AG10803 (cell line): Measurements from ENCODE around the gene PRPH.
"Not testable (repeated sequence)": the region's sequence is repeated elsewhere in the genome, so short reads cannot be mapped to it uniquely, and the experiment has no call there.

Experiments
- DNase-seq: peaks from one replicate; pipeline ENCODE4 v3.0.0; 2010; ENCODE audit warnings: low read depth
- H3K4me3 ChIP-seq: 2 replicates; pipeline ENCODE4 v1.5.1; 2011; ENCODE audit warnings: mild to moderate bottlenecking, low read length, control low read depth
- TF ChIP-seq, protein P1 (sequence below): conservative IDR thresholded peaks from 2 replicates; pipeline ENCODE4 v1.5.1; 2011; ENCODE audit warnings: mild to moderate bottlenecking, low read length, control low read depth, inconsistent platforms

The PRPH gene

DNA sequence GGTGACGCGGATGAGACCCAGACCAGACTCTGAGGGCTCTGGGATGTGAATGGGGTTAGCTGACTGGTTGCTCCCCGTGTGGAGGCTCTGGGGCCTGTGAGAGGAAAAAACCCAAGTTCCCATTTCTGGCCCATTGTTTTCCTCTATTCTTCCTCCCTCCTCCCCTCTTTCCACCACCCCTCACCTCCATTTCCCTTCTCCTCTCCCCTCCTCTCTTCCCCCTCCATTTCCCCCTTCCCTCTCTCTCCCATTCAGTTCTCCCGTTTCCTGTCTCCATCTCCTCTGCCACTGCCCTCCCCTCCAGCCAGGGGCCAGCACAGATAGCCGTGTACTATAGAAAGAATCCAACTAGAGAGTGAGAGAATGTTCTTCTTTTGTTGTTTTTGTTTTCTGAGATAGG lies 12.6 kb upstream of the PRPH start:
- no peak for DNase-seq
- TF ChIP-seq, protein P1, sequence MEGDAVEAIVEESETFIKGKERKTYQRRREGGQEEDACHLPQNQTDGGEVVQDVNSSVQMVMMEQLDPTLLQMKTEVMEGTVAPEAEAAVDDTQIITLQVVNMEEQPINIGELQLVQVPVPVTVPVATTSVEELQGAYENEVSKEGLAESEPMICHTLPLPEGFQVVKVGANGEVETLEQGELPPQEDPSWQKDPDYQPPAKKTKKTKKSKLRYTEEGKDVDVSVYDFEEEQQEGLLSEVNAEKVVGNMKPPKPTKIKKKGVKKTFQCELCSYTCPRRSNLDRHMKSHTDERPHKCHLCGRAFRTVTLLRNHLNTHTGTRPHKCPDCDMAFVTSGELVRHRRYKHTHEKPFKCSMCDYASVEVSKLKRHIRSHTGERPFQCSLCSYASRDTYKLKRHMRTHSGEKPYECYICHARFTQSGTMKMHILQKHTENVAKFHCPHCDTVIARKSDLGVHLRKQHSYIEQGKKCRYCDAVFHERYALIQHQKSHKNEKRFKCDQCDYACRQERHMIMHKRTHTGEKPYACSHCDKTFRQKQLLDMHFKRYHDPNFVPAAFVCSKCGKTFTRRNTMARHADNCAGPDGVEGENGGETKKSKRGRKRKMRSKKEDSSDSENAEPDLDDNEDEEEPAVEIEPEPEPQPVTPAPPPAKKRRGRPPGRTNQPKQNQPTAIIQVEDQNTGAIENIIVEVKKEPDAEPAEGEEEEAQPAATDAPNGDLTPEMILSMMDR, result no peak
- no peak overlapping the region for H3K4me3 ChIP-seq

DNA sequence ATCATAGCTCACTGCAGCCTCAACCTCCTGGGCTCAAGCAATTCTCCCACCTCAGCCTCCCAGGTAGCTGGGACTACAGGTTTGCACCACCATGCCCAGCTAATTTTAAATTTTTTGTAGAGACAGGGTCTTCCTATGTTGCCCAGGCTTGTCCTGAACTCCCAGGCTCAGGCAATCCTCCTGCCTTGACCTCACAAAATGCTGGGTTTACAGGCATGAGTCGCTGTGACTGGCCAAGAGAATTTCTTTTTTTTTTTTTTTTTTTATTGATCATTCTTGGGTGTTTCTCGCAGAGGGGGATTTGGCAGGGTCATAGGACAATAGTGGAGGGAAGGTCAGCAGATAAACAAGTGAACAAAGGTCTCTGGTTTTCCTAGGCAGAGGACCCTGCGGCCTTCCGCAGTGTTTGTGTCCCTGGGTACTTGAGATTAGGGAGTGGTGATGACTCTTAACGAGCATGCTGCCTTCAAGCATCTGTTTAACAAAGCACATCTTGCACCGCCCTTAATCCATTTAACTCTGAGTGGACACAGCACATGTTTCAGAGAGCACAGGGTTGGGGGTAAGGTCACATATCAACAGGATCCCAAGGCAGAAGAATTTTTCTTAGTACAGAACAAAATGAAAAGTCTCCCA lies 12.1 kb upstream of the PRPH start:
- H3K4me3 ChIP-seq, DNase-seq: not testable (repeated sequence)

DNA sequence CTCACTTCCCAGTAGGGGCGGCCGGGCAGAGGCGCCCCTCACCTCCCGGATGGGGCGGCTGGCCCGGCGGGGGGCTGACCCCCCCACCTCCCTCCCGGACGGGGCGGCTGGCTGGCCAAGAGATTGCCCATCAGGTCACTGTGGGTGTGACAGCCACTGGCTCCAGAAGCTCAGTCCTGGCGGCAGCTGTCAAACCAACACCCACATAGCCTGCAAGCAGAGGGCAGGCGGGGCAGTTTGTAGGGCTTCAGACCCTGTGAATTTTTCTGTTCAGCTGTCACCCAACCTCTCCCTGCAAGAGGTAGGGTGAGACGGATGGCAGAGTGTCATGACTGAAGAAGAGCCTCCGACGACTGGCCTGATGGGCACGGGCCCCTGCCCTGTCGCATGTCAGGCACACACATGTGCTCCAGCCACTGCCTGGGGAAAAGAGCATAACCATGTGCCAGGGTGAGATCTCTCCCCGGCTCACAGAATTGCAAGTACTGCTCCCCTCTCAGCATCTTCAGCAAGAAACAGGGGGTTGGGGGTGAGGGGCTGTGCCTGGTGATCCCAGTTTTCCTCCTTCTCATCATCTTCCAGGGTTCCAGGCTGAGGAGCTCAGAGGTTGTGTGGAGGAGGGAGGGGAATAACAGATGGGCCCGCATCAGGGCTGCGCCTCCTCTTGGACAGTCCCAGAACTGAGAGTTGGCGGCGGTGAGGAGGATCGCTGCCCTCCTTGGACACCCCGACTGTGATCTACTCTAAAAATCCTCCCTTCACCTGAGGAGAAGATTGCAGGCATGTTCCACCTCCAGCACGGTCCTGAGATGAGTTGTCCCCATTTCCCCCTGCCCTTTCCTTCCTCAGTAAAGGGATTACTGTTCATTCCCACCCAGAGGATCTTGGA lies 11.2 kb upstream of the PRPH start:
- TF ChIP-seq, protein P1, result peak; percentile 25
- H3K4me3 ChIP-seq, result no peak overlapping the region
- DNase-seq, result no peak

DNA sequence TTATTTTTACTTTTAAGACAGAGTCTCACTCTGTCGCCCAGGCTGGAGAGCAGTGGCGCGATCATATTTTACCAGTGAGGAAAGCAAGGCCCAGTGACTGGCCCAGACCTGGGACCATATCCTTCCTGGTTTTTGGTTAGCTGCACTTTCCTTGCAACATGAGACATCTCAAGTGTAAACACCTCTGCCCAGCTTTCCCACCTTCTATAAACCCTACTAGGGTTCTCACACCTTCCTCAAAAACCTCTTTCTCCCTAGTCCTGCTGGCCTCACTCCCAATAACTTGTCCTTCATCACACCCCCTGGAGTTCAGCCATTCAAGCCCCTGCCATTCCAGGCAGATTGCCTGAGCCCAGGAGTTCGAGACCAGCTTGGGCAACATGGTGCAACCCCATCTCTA lies 10.3 kb upstream of the PRPH start:
- TF ChIP-seq, protein P1, result no peak
- no peak for DNase-seq

DNA sequence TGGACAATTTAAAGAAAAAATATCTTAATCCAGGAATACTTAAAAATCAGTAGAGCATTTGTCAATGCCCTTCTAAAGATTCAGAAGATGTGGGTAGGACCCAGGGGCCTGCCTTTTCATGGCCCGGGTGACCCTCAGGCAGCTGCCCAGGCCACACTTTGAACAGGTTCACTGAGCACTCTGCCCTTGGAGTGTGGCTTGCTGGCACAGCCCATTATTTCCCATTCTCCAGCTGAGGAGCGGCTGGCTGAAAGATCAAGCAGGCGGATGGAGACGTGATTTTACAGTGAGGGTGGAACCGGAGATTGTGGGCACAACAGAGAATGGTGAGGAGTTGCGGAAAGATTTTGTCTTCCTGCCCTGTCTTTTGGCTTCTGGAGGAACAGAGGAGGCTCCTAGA lies 7.1 kb upstream of the PRPH start:
- DNase-seq, result no peak
- no peak overlapping the region for H3K4me3 ChIP-seq
- TF ChIP-seq, protein P1, result no peak

More for the DNA sequence above, 10.3 kb upstream of the PRPH start:
- H3K4me3 ChIP-seq, result no peak overlapping the region

DNA sequence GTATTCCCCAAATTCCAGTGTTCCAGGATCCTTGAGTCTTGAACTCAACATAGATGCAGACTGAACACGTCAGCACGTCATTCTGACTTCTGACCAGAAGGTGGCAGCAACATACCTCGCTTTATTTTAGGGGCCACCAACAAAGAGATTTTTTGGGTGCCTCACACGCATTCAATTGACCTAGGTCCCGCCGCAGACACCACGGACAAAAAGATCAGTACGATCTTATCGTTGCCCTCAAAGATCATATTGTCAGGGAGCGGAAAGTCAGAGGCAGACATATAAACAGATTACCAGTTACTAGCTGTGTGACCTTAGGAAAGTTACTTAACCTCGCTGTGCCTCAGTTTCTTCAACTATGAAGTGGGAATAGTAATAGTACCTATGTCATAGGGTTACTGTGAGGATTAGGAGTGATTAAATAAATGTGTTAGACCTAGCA lies 6.5 kb upstream of the PRPH start:
- peak; percentile 42 for DNase-seq
- H3K4me3 ChIP-seq, result no peak overlapping the region
- TF ChIP-seq, protein P1, result peak; percentile 82

DNA sequence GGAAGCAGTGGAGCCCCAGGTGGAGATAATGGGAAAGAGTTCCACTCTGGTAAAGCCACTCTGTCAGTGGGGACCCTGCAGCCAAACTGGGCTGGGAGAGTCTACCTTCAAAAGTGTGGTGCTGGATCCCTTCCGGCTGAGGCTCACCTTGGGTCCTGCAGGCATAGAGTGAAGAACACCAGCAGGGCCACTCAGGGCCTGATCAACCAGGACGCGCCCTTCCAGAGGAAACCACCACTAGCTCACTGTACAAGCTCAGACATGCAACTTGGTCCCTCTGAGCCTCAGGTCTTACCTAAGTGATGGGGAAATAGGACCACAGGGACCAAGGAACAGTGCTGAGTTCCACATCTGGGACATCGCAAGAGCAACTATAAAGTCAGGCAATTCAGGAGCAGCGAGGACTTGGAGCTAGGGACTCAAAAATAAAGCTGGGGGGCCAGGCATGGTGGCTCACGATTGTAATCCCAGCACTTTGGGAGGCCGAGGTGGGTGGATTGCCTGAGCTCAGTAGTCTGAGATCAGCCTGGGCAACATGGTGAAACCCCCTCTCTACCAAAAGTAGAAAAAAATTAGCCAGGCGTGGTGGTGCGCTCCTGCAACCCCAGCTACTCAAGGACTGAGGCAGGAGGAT lies 5.9 kb upstream of the PRPH start:
- TF ChIP-seq, protein P1, result no peak
- DNase-seq, result no peak
- no peak overlapping the region for H3K4me3 ChIP-seq
